Activated CD8-positive, alpha-beta memory T cell treated with anti-CD3 and anti-CD28 coated beads, Interleukin-2, amount 50 U/mL, for 1 hour (primary cell): ENCODE measurements around the gene ANKRD36B.
"Not testable (repeated sequence)": the region's sequence is repeated elsewhere in the genome, so short reads cannot be mapped to it uniquely, and the experiment has no call there.

Experiments
- DNase-seq: peaks from one replicate; pipeline ENCODE4 v3.0.0-alpha.2; 2020; ENCODE audit errors: extremely low read depth

The ANKRD36B gene

DNA sequence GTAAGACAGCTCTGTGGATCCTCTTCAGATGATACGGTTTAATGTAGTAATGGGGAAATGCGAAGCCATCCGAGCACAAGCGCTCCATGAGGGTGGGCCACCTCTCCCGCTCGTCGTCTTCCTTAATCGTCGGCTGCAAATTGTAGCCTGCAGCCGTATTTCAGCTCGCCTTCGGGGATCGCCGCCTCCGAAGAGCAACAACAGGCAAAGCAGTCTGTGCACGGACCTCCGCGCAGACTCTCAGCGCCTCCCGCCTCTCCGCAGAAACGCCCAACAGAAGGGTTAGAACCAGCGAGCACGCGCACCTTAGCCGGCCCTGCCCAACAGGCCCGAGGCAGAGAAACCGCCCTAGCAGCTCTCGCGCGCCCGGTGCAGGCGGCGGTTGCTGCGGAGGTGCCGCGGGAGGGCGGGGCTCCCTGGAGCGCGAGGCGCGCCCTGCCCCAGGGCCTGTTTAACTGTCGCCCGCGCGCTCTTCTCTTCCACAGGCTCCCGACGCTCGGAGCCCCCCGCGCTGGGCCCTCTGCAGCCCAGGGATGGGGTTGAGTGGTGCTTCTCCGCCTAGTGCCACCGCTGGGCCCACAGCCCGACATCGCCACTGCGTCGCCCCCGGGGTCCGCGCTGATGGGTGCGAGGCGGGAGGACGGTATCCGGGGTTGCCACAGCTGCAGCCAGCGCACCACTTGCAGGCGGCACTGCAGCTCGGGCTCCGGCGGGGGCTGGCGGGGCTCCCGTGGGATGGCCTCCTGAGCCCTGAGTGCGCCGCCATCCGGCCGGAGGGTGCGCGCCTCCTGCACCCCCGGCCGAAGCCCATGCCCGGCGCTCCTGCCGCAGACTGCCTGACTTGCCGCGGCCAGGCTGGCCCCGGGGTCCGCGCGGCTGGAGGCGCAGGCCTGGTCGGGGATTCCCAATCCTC is at the start of gene ANKRD36B:
ANKRD36B (minus strand) TSS at position 280 of the 913 bp plus-strand sequence; CDS start at position 88, 192 bp downstream.
- DNase-seq, result peak; percentile 4

DNA sequence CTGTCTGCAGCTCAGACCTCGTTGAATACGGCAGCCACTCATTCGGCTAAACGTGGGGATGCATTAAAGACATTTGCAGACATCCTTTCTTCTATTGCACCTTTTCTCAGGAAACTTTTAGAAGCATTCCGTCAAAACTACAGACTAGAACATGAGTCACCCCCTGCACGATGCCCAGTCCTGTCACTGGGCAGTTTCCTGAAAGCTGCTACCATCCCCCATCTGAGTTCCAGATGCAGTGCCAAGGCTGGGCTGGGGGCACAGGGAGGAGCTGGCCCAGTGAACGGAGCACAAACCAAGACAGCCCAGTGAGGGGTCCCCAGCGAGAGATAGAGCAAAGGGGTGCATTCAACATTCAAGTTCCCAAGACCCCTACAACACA is 36.4 kb upstream of the ANKRD36B start:
- not testable (repeated sequence) for DNase-seq

GRCh38 chr2:97625354-97626048 is 35.8 kb upstream of the ANKRD36B start:
- DNase-seq, result not testable (repeated sequence)

GRCh38 chr2:97622976-97623375 is 33.3 kb upstream of the ANKRD36B start:
- not testable (repeated sequence) for DNase-seq

DNA sequence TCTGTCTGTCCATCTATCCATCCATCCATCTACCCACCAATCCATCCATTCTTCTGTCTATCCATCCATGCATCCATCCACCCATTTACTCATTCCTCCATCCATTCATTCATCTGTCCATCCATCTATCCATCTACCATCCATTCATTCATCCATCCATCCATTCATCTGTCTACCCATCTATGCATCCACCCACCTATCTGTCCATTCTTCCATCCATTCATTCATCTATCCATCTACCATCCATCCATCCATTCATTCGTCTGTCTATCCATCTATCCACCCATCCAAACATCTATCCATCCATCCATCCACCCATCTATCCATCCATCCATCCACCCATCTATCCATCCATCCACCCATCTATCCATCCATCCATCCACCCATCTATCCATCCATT is 30.8 kb upstream of the ANKRD36B start:
- DNase-seq, result not testable (repeated sequence)

DNA sequence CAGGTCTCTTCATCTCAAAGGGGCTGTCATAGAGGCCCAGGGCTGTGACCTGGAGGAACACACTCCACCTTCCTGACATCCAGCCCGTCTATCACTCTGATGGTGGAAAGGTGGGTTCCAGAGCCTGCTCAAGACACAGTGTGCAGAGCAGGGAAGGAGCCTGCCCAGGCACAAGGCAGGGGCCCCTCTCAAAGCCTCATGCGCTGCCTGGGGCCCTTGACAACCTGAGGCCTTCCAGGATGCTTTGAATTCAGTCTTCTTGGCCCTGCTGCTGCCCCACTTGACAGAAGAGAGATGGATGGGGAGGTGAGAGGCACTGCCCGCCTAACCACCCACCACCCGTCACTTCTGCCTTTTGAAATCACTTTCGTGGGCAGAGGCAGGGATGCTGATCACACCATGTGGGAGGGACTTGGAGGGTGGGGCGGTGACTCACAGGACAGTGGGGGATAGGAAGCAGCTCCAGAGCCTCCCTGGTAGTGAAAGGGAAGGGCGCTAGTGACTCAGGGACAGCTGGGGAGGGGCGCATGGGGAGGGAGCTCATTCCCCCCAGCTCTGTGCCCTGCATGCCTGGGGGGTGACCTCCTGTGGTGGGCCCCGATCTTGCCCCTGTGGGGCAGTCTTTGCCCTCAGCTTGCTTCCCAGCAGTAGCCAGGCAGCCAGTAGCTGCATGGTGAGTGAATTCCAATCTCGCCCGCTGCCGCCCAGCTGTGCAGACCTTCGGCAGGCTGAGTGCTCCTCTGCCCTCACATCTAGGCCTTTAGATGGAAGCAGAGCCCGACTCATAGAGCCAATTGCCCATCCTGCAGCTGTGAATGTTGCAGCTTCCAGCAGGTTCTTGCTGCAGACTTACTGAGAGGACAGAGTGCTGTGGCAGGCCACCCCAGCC is 29.5 kb upstream of the ANKRD36B start:
- DNase-seq, result not testable (repeated sequence)

DNA sequence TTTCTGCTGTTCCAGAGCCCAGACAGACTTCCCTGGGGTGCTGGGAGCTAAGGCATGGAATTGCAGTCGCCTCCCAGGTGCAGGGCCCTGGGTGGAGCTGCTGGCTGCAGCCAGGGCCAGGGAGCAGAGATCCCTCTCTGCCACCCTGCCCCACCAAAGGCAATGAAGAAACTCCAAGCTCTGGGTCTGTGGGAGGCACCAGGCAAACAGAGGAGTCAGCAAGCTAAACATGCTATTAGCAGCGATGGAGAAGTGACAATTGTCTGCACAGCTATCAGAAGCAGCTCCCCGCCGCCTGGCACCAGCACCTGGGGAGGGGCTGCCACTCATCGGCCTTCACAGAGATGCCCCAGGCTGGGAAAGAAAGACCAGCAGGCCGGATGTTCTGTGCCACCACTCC is 28.2 kb upstream of the ANKRD36B start:
- no peak for DNase-seq

GRCh38 chr2:97615746-97616145 is 26.1 kb upstream of the ANKRD36B start:
- DNase-seq, result not testable (repeated sequence)

DNA sequence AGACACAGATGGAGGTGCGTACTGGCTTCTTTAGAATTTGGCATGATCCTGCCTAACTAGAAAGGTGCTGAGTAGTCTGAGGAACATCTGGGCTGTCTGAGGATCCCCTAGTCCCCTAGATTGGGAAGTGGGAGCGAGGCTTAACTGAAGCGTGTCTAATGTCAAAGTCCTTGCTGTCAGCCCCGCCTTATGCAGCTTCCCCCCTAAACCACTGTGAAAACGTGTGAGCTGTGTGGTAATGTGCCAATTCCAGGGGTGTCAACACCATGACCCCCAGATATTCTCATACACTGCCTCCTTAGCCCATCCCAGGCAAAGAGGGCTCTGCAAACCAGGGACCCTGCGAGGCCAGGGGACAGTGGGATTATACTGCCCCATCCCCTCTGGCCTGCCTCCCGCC is 22.2 kb upstream of the ANKRD36B start:
- not testable (repeated sequence) for DNase-seq

DNA sequence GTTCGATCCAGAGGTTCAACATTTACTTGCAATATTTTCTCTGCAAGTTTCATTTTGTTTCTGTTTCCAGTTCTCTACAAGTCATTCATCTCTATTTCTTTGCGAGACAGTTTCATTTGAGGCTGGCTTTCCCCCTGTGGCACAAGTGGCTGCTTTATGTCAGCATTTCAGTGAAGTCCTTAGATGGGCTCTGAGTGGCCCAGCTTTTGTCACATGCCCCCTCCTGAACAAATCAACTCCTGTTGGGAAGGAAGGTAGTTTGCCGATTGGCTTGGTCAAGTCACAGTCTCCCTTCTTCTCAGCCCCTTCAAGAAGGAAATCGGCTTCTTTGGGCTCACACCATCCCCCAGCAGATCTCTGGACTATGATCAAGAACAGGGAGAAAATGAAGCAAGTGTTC is 19.1 kb upstream of the ANKRD36B start:
- DNase-seq, result not testable (repeated sequence)

DNA sequence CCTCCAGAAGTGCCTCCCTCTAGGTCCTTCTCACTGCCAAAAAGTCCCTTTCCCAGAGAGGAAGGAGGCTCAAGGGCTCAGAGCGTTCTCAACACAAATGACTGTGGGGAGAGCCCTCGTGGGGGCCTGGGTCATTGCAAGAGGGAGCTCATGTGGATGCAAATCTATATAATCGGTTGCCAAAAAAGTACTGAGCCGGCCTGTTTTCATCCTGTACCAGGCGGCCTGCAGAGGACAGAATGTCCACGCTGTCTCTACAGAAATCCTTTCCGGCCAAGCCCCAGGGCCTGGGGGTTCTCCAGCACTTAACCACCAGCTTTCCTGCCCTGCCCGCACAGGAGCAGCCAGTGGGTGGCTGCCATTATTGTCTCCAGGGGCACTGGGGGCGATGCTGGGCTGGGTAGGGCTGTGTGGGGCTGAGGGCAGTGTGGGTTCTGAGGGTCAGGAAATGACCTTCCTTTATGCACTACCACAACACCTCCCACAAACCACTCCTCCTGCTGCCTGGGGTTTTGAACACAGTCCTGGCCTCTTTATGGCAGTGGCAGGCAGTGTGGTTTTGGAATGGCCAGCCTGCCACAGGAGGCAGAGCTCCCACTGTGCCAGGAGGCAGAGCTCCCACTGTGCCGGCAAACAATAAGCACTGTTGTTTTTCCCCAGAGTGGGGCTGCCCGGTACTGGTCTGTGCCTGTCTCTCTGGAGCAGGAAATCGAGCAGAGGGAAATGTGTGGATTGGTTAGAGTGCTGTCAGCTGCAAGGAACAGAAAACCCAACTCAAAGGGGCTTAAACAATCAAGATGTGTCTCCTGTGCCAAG is 16.1 kb upstream of the ANKRD36B start:
- DNase-seq, result not testable (repeated sequence)

DNA sequence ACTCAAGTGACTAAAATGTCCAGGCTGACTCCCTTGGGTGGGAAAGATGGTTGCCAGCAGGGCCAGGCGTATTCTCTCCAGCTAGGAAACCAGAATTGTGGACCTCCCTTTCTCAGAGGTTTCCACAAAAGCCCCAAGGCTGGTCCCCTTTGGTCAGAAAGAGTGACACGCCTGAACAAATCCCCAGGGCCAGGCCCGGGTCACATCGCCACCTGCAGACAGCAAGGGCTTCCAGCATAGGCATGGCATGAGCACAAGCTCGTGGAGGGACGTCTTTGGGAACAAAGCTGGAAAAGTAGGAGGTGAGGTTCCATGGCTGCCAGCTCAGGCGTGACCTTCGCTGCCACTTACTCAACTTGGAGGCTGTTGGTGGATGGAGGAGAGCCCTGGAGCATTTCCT is 15.4 kb upstream of the ANKRD36B start:
- DNase-seq, result not testable (repeated sequence)

- DNase-seq, result not testable (repeated sequence)
These were observed 11.9 kb upstream of the ANKRD36B start for GRCh38 chr2:97601537-97601936.

GRCh38 chr2:97596180-97596579 is 6.5 kb upstream of the ANKRD36B start:
- not testable (repeated sequence) for DNase-seq

DNA sequence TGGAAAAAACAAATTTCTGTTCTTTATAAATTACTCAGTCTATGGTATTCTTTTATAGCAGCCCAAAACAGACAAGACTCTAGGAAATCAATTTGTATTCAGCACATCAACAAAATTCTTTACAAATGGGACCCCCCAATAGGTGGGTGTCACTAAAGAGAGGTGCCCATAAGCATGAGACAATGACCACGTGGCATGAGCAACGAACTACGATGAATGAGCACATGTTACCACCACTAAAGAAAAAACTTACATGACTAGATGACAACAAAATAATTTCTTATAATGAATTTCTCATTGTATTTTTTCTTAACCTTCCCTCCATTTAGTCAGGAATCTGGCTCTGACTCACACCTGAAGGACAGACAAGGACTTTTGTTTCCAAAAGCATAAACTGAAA is 3.8 kb upstream of the ANKRD36B start:
- DNase-seq, result not testable (repeated sequence)

GRCh38 chr2:97590515-97591394 is 1.1 kb upstream of the ANKRD36B start:
- DNase-seq, result peak; percentile 37

- not testable (repeated sequence) for DNase-seq
These were observed 450 bp downstream of the ANKRD36B start for GRCh38 chr2:97589257-97589597.

DNA sequence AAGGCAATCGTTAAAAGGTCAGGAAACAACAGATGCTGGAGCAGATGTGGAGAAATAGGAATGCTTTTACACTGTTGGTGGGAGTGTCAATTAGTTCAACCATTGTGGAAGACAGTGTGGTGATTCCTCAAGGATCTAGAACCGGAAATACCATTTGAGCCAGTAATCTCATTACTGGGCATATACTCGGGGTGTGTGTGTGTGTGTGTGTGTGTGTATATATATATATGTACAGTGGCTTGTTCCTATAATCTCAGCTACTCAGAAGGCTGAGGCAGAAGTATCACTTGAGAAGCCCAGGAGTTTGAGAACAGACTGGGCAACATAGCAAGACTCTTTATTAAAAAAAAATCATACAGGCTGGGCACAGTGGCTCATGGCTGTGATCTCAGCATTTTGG is 24.0 kb downstream of the ANKRD36B start:
- not testable (repeated sequence) for DNase-seq

GRCh38 chr2:97552406-97552805 is 37.3 kb downstream of the ANKRD36B start:
- DNase-seq, result not testable (repeated sequence)

DNA sequence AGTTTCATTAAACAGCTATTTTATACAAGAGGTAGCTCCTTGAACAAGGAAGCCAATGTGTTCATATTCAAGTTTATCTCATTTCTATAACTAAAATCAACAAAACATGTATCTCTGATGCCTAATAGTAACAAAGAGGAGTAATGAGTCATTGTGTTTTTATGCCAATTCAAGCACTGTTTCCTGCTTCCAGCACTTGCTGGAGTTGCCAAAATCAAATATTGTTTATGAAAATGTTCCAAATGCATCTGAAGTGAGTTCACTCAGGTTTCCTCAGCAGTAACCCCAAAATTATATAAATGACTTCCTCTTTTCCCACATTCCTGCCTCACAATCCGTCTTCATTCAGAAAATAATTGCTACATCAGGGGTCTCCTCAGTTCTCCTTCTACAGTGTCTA is 39.2 kb downstream of the ANKRD36B start:
- not testable (repeated sequence) for DNase-seq
